CD8-positive, alpha-beta memory T cell (primary cell): ENCODE measurements around the gene TATDN2. TPM values are rescaled to one million over a fixed set of nuclear protein-coding genes. Genes with fewer than 3 reads are reported as not detected.
A peak's percentile ranks its signal among the peaks of the same experiment; 100 is the strongest.

Source experiments
- CTCF ChIA-PET: fragments of 350-600 bp; sonication (Branson Sonifier 250); formaldehyde crosslinking; loops from one replicate; lab custom pipeline; 2021; ENCODE audit warnings: antibody characterized with exemption; lab: Charles Lee
- POLR2A ChIA-PET: fragments of 350-600 bp; sonication (Branson Sonifier 250); formaldehyde crosslinking; loops from one replicate; lab custom pipeline; 2021; ENCODE audit warnings: antibody characterized with exemption; lab: Charles Lee
- DNase-seq, 5 donors: peaks; one replicate each; pipeline versions ENCODE4 v3.0.0 to v3.0.0-alpha.2; 2020 to 2022; ENCODE audit warnings: mixed read lengths in 1 of 5
- H3K27ac ChIP-seq: one replicate; pipeline ENCODE4 v1.7.0; 2013; ENCODE audit warnings: low read depth, mild to moderate bottlenecking, low read length, moderate library complexity
- H3K27me3 ChIP-seq: 2 replicates; pipeline ENCODE4 v1.7.0; 2013; ENCODE audit warnings: low read length, mild to moderate bottlenecking; ENCODE audit not compliant: insufficient read depth, poor library complexity, severe bottlenecking
- H3K36me3 ChIP-seq: 2 replicates; pipeline ENCODE4 v1.7.0; 2013; ENCODE audit warnings: mild to moderate bottlenecking, low read length, moderate library complexity; ENCODE audit not compliant: insufficient read depth
- H3K4me1 ChIP-seq: 2 replicates; pipeline ENCODE4 v1.7.0; 2013; ENCODE audit warnings: mild to moderate bottlenecking, low read length, moderate library complexity; ENCODE audit not compliant: insufficient read depth
- H3K4me3 ChIP-seq: 2 replicates; pipeline ENCODE4 v1.7.0; 2013; ENCODE audit warnings: mild to moderate bottlenecking, low read length
- H3K9me3 ChIP-seq: 2 replicates; pipeline ENCODE4 v1.7.0; 2013; ENCODE audit warnings: mild to moderate bottlenecking, low read length
- H3K27ac Mint-ChIP-seq, 8 donors: one replicate each; pipeline ENCODE4 v1.8.0; 2020 to 2021; ENCODE audit warnings: mixed read lengths in 8 of 8, mild to moderate bottlenecking in 6 of 8, inconsistent platforms in 3 of 8, moderate library complexity in 3 of 8
- H3K27me3 Mint-ChIP-seq, 2 donors: one replicate each; pipeline ENCODE4 v1.8.0; 2020 to 2021; ENCODE audit warnings: mixed read lengths in 2 of 2, mild to moderate bottlenecking in 1 of 2, moderate library complexity in 1 of 2
- H3K36me3 Mint-ChIP-seq, 3 donors: one replicate each; pipeline ENCODE4 v1.8.0; 2020 to 2021; ENCODE audit warnings: mixed read lengths in 3 of 3, inconsistent platforms in 1 of 3, mild to moderate bottlenecking in 1 of 3
- H3K4me1 Mint-ChIP-seq, 3 donors: one replicate each; pipeline ENCODE4 v1.8.0; 2020 to 2021; ENCODE audit warnings: mixed read lengths in 3 of 3, inconsistent platforms in 1 of 3, mild to moderate bottlenecking in 1 of 3
- H3K4me3 Mint-ChIP-seq, 7 donors: one replicate each; pipeline ENCODE4 v1.8.0; 2020 to 2021; ENCODE audit warnings: mixed read lengths in 7 of 7, mild to moderate bottlenecking in 6 of 7, moderate library complexity in 4 of 7, inconsistent platforms in 2 of 7
- H3K9me3 Mint-ChIP-seq, 5 donors: one replicate each; pipeline ENCODE4 v1.8.0; 2020 to 2022; ENCODE audit warnings: mixed read lengths in 5 of 5, mild to moderate bottlenecking in 3 of 5, moderate library complexity in 2 of 5, inconsistent platforms in 1 of 5
- polyA plus RNA-seq: library from polyadenylated mRNA; unstranded; fragments of 300-500 nt; fragmentation: Illumina TruSeq; gene quantifications from one replicate; pipeline ENCODE4 v1.2.3, GENCODE V29; 2021
- total RNA-seq, 2 experiments: library from RNA; stranded (reverse); gene quantifications; one replicate each; pipeline ENCODE4 v1.2.3, GENCODE V29; 2021

TATDN2 gene
- total and polyA plus RNA-seq, 3 experiments from 2014 or later = 23.3 to 60.0 (median 57.6) TPM

DNA sequence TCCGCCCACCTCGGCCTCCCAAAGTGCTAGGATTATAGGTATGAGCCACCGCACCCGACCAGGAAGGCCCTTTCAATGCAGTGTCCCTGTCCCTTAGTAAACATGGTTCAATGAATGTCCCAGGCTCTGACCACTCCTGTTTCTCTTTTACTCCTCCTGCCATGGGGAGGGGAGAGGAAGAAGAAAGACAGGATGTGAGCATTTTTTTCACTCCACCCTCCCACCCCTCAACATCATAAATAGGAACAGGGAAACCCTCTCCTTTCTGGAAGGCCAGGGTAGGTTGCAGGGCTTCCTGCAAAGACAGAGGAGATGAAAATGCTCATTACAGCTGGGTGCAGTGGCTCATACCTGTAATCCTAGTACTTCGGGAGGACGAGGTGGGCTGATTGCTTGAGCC lies 7.5 kb upstream of the TATDN2 start:
- Mint-ChIP-seq H3K36me3 (peaks cover 11 to 33% (median 24%) of the 10 kb centered on the region in 3 donors), H3K9me3 (peaks cover 0 to 12% (median 8%) of the 10 kb centered on the region in 5 donors), H3K27ac (peak overlapping the region in 5 of 8 donors; percentile 32 to 72 (median 58)), H3K4me3 (peak overlapping the region in 1 of 7 donors; percentile 19), H3K27me3 (peaks cover 0 to 3% of the 10 kb centered on the region in 2 donors), H3K4me1 (peaks cover 51 to 66% (median 66%) of the 10 kb centered on the region in 3 donors)
- DNase-seq = no peak
- CTCF ChIA-PET = no interaction called here
- Histone ChIP-seq H3K27me3 (no peaks in the 10 kb centered on the region), H3K27ac (no peak overlapping the region), H3K36me3 (no peaks in the 10 kb centered on the region), H3K4me3 (no peak overlapping the region), H3K9me3 (no peaks in the 10 kb centered on the region), H3K4me1 (peaks cover 42% of the 10 kb centered on the region)
- POLR2A ChIA-PET = no interaction called here

DNA sequence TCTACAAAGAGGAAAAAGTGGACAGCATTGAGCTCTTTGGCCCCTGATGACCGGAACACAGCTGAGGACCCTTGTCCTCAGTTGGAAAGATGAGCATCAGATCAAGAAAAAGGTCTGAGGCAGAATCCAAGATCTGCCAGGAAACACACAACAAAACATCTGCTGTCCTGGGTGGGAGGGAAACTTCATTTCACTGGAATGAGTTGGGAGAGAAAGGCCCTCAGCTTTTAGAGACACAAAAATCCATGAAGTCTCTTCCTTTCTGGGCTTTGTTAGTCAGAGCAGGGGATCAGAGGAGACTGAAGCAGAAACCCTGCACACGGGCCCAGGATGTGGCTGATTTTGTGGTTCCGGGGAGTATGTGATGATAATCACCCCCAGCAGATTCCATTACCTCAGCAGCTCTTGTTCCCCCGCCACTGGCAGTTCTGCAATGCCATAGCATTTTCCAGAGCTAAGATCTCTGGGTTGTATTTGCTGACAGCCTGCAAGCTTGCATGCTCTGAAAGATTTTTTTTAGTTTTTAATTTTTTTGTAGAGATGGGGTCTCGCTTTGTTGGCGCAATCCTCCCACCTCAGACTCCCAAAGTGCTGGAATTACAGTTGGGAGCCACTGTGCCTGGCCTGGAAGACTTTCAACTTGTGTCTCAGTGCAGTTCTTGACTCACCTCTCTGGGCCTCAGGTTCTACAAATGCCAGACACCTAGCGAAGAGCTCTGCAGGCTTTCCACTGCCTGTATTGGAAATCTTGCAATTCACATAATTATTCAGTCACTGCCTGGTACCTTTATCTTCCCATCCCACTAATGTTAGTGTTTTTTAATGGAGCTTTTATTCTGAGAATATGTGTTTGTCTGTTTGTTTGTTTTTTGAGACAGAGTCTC lies 5.8 kb upstream of the TATDN2 start:
- Histone ChIP-seq H3K27me3 (no peaks in the 10 kb centered on the region), H3K4me3 (peak overlapping the region; percentile 36), H3K9me3 (no peaks in the 10 kb centered on the region), H3K36me3 (no peaks in the 10 kb centered on the region), H3K27ac (peak overlapping the region; percentile 13), H3K4me1 (peaks cover 44% of the 10 kb centered on the region)
- Mint-ChIP-seq H3K27me3 (no peaks in the 10 kb centered on the region), H3K36me3 (peaks cover 10 to 25% (median 24%) of the 10 kb centered on the region in 3 donors), H3K4me3 (peak overlapping the region; percentile 34 to 89 (median 82)), H3K4me1 (peaks cover 47 to 59% (median 58%) of the 10 kb centered on the region in 3 donors), H3K9me3 (peaks cover 4 to 14% (median 9%) of the 10 kb centered on the region in 5 donors), H3K27ac (peak overlapping the region; percentile 88 to 98 (median 94))
- DNase-seq = peak; percentile 63 to 88 (median 77)
- ChIA-PET POLR2A (interaction anchor here (1.2 to 1.4 kb wide), 3 partner anchors 19 to 48 kb away, joined by 4 to 6 read pairs (median 4); no protein-coding TSS in a partner anchor), CTCF (interaction anchor here (1.0 to 1.6 kb wide), 6 partner anchors 19 to 78 kb away, joined by 3 to 8 read pairs (median 3); no protein-coding TSS in a partner anchor)

DNA sequence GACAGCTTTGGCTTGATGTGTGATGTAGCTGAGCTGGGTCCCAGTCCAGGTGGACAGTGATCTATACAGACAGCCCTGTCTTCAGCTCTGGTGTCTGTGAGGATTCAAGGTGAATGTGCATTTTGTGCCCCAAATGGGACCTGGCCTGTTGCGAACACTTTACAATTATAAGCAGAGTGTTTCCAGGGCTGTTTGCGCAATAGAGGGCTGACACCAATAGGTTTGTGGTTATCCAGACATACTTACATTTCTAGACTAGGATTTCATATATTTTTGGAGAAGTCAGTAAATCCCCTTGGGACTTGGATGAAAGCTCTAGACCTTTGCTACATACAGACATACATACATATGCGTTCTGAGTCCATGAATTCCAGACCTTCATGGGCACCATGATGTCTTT lies 4.2 kb upstream of the TATDN2 start:
- Histone ChIP-seq H3K27me3 (no peaks in the 10 kb centered on the region), H3K4me3 (no peak overlapping the region), H3K27ac (no peak overlapping the region), H3K36me3 (no peaks in the 10 kb centered on the region), H3K4me1 (peaks cover 36% of the 10 kb centered on the region), H3K9me3 (no peaks in the 10 kb centered on the region)
- POLR2A ChIA-PET = no interaction called here
- Mint-ChIP-seq H3K4me3 (no peak overlapping the region), H3K27ac (peak overlapping the region in 5 of 8 donors; percentile 12 to 92 (median 48)), H3K27me3 (no peaks in the 10 kb centered on the region), H3K4me1 (peaks cover 43 to 56% (median 50%) of the 10 kb centered on the region in 3 donors), H3K36me3 (peaks cover 7 to 20% (median 19%) of the 10 kb centered on the region in 3 donors), H3K9me3 (peaks cover 4 to 17% (median 13%) of the 10 kb centered on the region in 5 donors)
- no peak for DNase-seq
- CTCF ChIA-PET = no interaction called here

DNA sequence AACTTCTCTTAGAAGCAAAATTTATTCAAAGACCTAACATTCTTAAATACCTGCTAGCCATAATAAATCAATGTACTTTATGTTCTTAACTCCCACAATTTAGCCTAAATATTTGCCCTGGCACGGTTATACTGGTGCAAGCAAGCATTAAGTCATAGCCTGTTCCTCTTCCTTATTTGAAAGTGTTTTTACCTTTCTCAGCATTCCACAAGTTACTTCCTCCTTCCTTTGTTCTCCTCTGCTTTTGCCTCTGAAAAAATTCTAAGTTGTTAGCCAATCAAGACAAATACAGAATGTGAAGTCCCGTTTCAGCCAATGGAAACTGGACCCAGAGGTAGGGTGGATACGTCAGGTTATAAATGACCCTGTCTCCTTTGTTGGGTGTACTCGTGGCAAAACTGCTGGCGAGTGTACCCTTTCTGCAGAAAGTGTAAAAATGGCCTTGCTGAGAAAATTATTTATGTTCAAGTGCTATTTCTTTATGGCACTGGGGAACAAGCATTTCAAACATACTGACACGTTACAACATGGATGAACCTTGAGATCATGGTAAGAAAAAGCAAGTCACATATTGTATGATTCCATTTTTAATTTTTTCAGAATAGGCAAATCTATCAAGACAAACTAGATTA lies 3.1 kb upstream of the TATDN2 start:
- no peak overlapping the region for H3K4me3 Mint-ChIP-seq
- POLR2A ChIA-PET = no interaction called here
- no peak overlapping the region for H3K27ac ChIP-seq
- CTCF ChIA-PET = no interaction called here
- peaks cover 43% of the 10 kb centered on the region for H3K4me1 ChIP-seq
- H3K27me3 Mint-ChIP-seq = no peaks in the 10 kb centered on the region
- H3K4me1 Mint-ChIP-seq = peaks cover 47 to 57% (median 51%) of the 10 kb centered on the region in 3 donors
- no peak overlapping the region for H3K27ac Mint-ChIP-seq
- no peaks in the 10 kb centered on the region for H3K9me3 ChIP-seq
- peaks cover 4 to 17% (median 13%) of the 10 kb centered on the region in 5 donors for H3K9me3 Mint-ChIP-seq
- no peak overlapping the region for H3K4me3 ChIP-seq
- no peaks in the 10 kb centered on the region for H3K36me3 ChIP-seq
- no peaks in the 10 kb centered on the region for H3K27me3 ChIP-seq
- peaks cover 4 to 25% (median 19%) of the 10 kb centered on the region in 3 donors for H3K36me3 Mint-ChIP-seq
- no peak for DNase-seq

DNA sequence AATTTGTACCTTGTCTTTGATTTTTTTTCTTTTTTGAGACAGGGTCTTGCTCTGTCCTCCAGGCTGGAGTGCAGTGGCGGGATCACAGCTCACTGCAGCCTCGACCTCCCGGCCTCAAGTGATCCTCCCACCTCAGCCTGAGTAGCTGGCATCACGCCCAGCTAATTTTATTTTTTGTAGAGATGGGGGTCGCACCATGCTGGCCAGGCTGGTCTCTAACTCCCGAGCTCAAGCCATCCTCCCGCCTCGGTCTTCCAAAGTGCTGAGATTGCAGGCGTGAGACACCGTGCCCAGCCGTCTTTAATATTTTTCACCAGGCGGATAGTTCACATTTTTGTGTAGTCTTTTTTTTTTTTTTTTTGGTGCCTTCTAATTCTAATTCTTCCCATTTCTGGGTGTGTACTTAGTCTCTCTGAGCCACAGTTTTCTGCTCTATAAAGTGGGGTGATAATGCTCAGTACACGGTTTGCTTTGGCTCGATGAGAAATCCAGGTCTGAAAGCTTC lies 528 bp upstream of the TATDN2 start:
- Histone ChIP-seq H3K27me3 (no peaks in the 10 kb centered on the region), H3K4me1 (peaks cover 37% of the 10 kb centered on the region), H3K9me3 (no peaks in the 10 kb centered on the region), H3K27ac (peak overlapping the region; percentile 29), H3K36me3 (peaks cover 8% of the 10 kb centered on the region), H3K4me3 (peak overlapping the region; percentile 89)
- POLR2A ChIA-PET = interaction anchor here (0.7 to 2.0 kb wide), 9 partner anchors 9 to 455 kb away, joined by 3 to 9 read pairs (median 5); partner anchors contain the start of genes ARPC4, CRELD1, FANCD2 and TADA3
- DNase-seq = no peak
- CTCF ChIA-PET = interaction anchor here (0.7 to 1.9 kb wide), 8 partner anchors 10 to 856 kb away, joined by 3 to 12 read pairs (median 4); partner anchors contain the start of gene CRELD1
- Mint-ChIP-seq H3K9me3 (peaks cover 4 to 17% (median 13%) of the 10 kb centered on the region in 5 donors), H3K4me1 (peaks cover 49 to 62% (median 52%) of the 10 kb centered on the region in 3 donors), H3K36me3 (peaks cover 10 to 41% (median 23%) of the 10 kb centered on the region in 3 donors), H3K4me3 (peak overlapping the region; percentile 85 to 100 (median 90)), H3K27ac (peak overlapping the region; percentile 51 to 99 (median 94)), H3K27me3 (no peaks in the 10 kb centered on the region)

DNA sequence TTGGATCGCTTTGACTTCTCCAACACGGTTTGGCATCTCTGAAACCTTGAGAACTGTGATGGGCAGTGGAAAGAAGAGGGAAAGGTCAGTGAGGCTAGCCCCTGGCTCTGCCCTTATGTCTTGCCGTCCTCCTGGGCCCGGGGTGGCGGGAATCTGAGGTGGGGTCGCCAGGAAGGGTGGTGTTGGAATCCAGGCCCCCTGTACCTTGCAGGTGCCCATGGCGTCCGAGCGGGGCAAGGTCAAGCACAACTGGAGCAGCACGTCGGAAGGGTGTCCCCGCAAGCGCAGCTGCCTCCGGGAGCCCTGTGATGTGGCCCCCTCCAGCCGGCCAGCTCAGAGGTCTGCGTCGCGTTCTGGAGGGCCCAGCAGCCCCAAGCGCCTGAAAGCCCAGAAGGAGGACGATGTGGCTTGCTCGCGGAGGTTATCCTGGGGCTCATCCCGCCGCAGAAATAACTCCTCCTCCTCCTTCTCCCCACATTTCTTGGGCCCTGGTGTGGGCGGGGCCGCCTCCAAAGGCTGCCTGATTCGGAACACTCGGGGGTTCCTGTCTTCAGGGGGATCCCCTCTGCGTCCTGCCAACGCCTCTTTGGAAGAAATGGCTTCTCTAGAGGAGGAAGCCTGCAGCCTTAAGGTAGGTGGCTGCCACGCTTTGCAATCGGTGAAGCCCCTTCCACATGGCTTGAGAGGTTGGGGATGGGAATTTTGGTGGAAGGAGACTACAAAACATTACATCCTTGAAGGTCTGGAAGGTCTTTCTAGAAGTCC lies 907 bp downstream of the TATDN2 start:
- no peaks in the 10 kb centered on the region for H3K27me3 ChIP-seq
- Mint-ChIP-seq H3K4me1 (peaks cover 49 to 63% (median 52%) of the 10 kb centered on the region in 3 donors), H3K27ac (peak overlapping the region; percentile 85 to 98 (median 97)), H3K9me3 (peaks cover 4 to 17% (median 13%) of the 10 kb centered on the region in 5 donors), H3K36me3 (peaks cover 12 to 55% (median 23%) of the 10 kb centered on the region in 3 donors), H3K27me3 (no peaks in the 10 kb centered on the region), H3K4me3 (peak overlapping the region; percentile 98 to 100 (median 99))
- H3K4me1 ChIP-seq = peaks cover 33% of the 10 kb centered on the region
- peaks cover 12% of the 10 kb centered on the region for H3K36me3 ChIP-seq
- H3K9me3 ChIP-seq = no peaks in the 10 kb centered on the region
- H3K27ac ChIP-seq = peak overlapping the region; percentile 83
- POLR2A ChIA-PET = interaction anchor here (0.7 to 2.0 kb wide), 4 partner anchors 15 to 223 kb away, joined by 3 to 9 read pairs (median 6); partner anchors contain the start of genes FANCD2 and VHL
- DNase-seq = peak; percentile 34 to 66 (median 45)
- CTCF ChIA-PET = interaction anchor here (1.5 to 1.9 kb wide), 4 partner anchors 12 to 84 kb away, joined by 3 to 12 read pairs (median 8); no protein-coding TSS in a partner anchor
- H3K4me3 ChIP-seq = peak overlapping the region; percentile 89

DNA sequence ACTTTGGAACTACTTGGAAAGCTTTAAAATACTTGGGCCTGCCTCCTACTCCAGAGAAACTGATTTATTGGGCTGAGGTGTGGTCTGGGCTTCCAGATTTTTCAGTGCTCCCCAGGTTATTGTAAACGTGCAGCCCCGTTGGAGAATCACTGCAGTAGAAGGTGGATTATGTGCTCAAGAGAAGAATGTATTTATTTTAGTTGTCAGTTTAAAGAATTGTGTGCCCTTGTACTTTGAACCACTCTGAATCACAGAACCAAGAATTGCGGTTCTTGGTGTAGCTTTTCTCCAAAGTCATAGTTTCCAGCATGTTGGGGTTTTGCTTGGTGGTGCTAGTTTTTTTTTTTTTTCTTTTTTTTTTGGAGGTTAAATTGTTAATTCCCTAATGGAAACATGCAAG lies 1.6 kb downstream of the TATDN2 start:
- POLR2A ChIA-PET = no interaction called here
- H3K27ac ChIP-seq = peak overlapping the region; percentile 83
- peaks cover 55 to 69% (median 58%) of the 10 kb centered on the region in 3 donors for H3K4me1 Mint-ChIP-seq
- H3K4me1 ChIP-seq = peaks cover 39% of the 10 kb centered on the region
- no peak for DNase-seq
- peak overlapping the region; percentile 85 to 97 (median 96) for H3K27ac Mint-ChIP-seq
- peak overlapping the region; percentile 89 for H3K4me3 ChIP-seq
- H3K9me3 ChIP-seq = no peaks in the 10 kb centered on the region
- H3K4me3 Mint-ChIP-seq = peak overlapping the region; percentile 98 to 100 (median 99)
- H3K36me3 ChIP-seq = peaks cover 12% of the 10 kb centered on the region
- H3K27me3 Mint-ChIP-seq = no peaks in the 10 kb centered on the region
- no peaks in the 10 kb centered on the region for H3K27me3 ChIP-seq
- peaks cover 3 to 13% (median 11%) of the 10 kb centered on the region in 5 donors for H3K9me3 Mint-ChIP-seq
- CTCF ChIA-PET = interaction anchor here (0.6 to 1.6 kb wide), 3 partner anchors 14 to 65 kb away, joined by 3 to 8 read pairs (median 5); no protein-coding TSS in a partner anchor
- H3K36me3 Mint-ChIP-seq = peaks cover 12 to 58% (median 17%) of the 10 kb centered on the region in 3 donors
